Liver (tissue), 2 donors: ENCODE measurements around the gene SBK2.

Experiments used
- CTCF ChIP-seq: fragments of 150-350 bp; IDR thresholded peaks from 2 replicates; pipeline ENCODE4 v1.5.1; 2017; ENCODE audit warnings: improper control_type of control experiment, low read depth, low read length; ENCODE audit not compliant: missing input control
- MAX ChIP-seq: IDR thresholded peaks from 2 replicates; pipeline ENCODE4 v1.6.1; 2016; ENCODE audit warnings: antibody characterized with exemption
- donor health status: healthy.

DNA sequence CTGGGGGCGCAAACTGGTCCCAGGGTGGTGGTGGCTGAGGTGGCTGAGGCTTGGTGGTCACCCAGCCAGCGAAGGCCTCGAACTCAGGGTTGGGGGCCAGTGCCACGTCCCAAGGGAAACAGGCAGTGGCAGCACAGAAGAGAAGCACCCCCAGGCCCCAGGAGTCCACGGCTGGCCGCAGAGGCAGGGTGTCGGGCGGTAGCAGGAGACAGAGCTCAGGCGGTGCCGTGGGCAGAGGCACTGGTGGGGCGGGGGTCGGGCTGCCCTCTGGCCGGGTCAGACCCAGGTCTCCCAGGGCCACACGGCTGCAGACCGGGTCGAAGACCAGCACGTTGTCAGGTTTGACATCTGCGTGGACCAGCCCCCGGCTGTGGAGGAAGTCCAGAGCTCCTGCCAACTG is 4.2 kb upstream of the SBK2 start:
- TF ChIP-seq CTCF (no peak), MAX (no peak)
